Measurements from ENCODE around the gene NRBP1.
A peak's percentile ranks its signal among the peaks of the same experiment; 100 is the strongest.

NRBP1 gene

GRCh38 chr2:27428213-27428977, at the start of gene NRBP1:
Gene NRBP1 (plus strand): TSS chr2:27428631. CDS start chr2:27433274, 4,643 bp downstream.
- DNase-seq (ENCODE audit: low read depth, low spot score) = peak; percentile 64

GRCh38 chr2:27378809-27379290, 49.6 kb upstream of the NRBP1 start:
- DNase-seq (ENCODE audit: low read depth, low spot score) = no peak

- no peak for DNase-seq (ENCODE audit: low read depth, low spot score)
Observed at GRCh38 chr2:27379383-27379835, 49.0 kb upstream of the NRBP1 start.

- no peak for DNase-seq (ENCODE audit: low read depth, low spot score)
Observed at GRCh38 chr2:27379836-27380625, 48.4 kb upstream of the NRBP1 start.

DNA sequence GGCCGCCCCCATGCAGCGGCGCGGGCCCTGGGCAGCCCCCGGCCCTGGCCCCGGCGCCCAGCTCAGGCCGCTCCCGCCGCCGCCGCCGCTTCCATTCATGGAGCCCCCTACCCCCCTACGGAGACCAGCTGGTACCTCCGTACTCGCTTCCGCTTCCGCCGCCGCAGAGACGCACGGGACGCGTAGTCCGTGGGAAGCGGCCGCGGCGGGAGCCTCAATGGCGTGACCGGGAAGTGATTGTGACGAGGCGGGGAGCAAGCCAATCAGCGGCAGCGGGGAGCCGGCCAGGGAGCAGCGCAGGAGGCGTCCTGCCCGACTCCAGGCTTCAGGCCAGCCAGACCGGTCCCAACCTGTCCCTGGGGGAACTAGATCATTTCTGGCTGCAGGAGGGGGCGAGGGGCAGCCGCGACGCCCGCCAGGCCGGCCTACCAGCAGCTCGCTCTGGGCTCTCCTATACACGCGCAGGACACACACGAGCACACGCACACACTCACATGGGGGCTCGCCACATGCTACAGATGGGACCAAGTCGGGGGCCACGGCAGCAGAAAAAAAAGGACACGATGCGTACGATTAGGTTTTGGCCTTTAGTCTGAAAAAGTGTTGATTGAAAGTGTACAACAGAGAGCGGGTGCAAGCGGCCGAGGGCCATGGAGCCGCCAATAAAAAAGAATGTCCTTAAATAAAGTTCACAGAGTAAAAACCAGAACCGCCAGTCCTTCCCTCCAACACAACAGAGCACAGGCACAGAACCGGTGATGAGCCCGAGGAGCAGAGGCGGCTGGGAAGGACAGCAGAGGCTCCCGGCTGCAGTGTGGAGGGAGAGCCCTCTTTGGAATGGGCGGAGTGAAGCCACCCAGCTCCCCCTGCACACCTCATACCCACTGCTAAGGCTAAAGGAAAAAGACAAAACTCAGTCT, 47.5 kb upstream of the NRBP1 start, which contains the start of gene ZNF513:
Gene ZNF513, minus strand, starts transcription at position 109 of the 920 bp plus-strand sequence. CDS start 208 bp downstream, outside the sequence.
- DNase-seq (ENCODE audit: low read depth, low spot score) = peak; percentile 84

GRCh38 chr2:27381577-27382181, 46.8 kb upstream of the NRBP1 start:
- DNase-seq (ENCODE audit: low read depth, low spot score) = no peak

DNA sequence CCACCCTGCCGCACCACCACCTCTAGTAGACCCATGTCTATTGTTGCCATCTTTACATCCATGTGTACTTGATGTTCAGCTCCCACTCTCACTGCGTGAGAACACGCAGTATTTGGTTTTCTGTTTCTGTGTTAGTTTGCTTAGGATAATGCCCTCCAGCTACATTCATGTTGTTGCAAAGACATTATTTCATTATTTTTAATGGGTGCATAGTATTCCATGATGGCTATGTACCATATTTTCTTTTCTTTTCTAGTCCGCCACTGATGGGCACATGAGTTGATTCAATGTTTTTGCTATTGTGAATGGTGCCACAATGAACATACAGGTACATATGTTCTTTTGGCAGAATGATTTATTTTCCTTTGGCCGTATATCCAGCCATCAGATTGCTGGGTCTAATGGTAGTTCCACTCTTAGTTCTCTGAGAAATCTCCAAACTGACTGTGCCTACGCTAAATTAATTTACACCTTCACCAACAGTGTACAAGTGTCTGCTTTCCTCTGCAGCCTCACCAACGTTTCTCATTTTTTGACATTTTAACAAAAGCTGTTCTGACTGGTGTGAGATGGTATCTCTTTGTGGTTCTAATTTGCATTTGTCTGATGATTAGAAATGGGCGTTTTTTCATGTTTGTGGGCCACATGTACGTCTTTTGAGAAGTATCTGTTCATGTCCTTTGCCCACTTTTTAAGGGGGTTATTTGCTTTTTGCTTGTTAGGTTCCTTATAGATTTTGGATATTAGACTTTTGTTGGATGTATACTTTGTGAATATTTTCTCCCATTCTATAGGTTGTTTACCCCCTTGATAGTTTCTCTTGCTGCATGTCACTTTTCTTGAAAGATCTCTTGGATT, 37.4 kb upstream of the NRBP1 start:
- DNase-seq (ENCODE audit: low read depth, low spot score) = no peak

DNA sequence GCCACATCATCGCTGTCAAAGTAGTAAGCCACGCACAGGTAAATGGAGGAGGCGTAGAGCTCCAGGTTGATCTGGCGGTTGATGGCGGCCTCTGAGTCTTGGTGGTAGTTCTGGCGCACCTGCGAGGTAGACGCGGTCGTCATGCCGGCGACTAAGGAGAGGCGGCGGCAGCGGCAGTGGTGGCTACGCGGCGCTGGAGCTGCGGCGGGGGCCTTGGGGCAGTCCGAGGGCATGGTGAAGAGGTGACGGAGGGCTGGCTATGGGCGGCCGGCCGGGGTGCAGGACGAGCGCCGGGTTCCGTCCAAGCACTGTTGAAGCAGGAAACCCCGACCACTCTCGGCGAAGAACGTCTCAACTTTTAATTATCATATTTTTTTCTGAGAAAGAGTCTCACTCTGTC, 35.2 kb upstream of the NRBP1 start:
- no peak for DNase-seq (ENCODE audit: low read depth, low spot score)

DNA sequence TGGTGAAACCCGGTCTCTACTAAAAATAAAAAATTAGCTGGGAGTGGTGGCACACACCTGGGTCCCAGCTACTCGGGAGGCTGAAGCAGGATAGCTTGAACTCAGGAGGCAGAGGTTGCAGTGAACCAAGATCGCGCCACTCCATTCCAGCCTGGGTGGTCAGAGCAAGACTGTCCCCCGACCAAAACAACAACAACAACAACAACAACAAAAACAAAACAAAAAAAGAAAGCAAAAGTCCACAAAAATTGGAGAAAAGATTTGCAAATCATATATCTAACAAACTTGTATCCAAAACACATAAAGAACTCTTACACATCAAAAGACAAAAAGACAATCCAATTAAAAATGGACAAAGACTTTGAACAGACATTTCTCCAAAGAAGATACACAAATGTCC, 29.5 kb upstream of the NRBP1 start:
- DNase-seq (ENCODE audit: low read depth, low spot score) = no peak

- peak; percentile 56 for DNase-seq (ENCODE audit: low read depth, low spot score)
Observed at GRCh38 chr2:27400348-27401135, 27.9 kb upstream of the NRBP1 start.

DNA sequence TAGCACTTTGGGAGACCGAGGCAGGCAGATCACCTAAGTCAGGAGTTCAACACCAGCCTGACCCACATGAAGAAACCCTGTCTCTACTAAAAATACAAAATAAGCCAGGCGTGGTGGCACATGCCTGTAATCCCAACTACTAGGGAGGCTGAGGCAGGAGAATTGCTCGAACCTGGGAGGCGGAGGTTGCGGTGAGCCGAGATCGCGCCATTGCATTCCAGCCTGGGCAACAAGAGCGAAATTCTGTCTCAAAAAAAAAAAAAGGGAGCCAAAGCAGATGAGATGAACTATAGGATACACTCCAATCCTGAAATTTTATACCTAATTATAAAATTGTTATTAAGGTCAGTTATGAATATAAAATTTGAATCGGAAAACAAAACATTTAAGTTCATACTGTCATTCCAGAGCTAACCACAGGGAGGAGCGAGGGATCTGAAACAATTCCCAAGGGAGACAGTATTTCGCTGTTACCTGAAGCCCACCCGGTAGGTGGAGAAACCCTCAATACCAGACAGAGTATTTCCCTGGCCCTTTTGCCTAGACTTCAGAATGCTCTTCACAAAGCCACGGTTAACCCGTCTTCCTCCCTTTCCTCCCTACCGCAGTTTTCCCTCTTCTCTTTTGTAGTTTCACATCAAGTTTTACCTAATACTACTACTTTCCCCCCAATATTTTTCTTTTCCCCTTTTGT, 20.5 kb upstream of the NRBP1 start:
- DNase-seq (ENCODE audit: low read depth, low spot score) = no peak

DNA sequence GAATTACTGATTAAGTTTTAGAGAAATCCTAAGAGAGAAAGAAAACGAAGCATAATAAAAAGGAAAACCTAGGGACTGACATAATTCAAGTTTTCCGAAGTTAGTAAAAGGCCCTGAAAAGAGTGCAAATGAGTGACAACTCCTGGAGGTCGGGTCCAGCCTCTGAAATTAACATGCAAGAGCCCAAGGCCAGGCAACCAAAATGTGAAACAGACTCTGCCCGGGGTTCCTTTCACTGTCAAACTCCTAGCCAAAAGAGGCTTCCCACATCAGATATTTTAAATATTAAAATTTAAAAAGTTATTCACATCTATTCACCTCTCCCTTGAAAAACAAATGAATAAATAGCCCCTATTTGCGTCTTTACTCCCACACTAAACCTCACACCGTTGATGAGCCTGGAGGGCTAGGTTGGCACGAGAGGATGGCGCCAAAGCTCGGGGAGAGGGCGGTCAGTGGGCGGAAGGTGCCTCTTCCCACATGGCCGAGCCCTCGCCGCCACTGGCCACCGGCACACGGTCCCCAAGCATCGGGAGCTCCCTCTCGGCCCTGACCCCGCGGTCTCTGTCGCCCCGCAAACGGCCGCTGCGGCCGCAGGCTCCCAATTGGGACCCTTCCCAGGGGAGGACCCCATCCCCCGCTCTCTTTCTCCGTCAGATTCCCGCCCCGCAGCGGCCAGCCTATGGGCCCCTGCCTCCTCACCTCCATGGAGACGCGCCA, 19.7 kb upstream of the NRBP1 start:
- DNase-seq (ENCODE audit: low read depth, low spot score) = no peak

GRCh38 chr2:27409321-27410073, 18.9 kb upstream of the NRBP1 start, which contains the start of gene PPM1G:
Gene PPM1G (minus strand): TSS chr2:27409591. CDS start chr2:27409422, 169 bp downstream.
- peak; percentile 73 for DNase-seq (ENCODE audit: low read depth, low spot score)

DNA sequence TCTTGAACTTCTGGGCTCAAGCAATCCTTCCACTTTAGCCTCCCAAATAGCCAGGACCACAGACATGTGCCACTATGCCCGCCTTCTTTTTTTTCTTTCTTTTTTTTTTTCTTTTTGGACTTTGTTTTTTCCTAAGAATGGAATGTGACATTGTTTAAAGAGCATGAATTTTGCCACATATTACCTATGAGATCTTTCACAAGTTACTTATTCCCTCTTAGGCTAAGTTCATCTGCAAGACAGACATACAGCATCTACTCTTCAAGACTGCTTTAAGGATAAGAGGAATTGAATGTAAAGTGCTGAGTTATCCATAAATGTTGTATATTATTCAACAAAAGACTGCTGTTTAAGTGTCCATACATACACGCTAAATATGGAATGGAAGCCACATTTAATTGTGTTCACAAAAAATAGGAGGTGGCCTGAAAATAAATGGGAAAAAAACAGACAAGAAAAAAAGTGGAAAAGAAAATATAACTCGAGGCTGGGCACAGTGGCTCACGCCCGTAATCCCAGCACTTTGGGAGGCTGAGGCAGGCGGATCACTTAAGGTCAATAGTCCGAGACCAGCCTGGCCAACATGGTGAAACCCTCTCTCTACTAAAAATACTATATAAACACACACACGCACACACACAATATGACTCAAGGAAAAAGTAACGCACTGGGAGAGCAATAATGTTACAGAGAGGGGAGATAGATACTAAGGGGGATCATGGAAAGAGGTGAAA, 15.8 kb upstream of the NRBP1 start:
- DNase-seq (ENCODE audit: low read depth, low spot score) = no peak

DNA sequence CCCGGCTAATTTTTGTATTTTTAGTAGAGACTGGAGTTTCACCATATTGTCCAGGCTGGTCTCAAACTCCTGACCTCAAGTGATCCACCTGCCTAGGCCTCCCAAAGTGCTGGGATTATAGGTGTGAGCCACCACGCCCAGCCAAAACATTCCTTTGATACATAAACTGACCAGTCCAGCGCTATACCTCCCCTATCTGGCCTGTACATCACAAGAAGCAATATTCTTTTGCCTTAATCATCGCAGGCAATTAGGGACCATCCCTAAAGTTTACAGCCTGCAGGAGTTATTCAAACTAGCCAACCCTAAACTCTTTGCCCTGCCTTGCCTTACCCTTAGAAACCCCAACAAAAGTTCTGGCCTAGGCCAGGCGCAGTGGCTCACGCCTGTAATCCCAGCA, 12.3 kb upstream of the NRBP1 start:
- DNase-seq (ENCODE audit: low read depth, low spot score) = no peak

GRCh38 chr2:27420996-27421395, 7.4 kb upstream of the NRBP1 start:
- no peak for DNase-seq (ENCODE audit: low read depth, low spot score)

All from brain pericyte (primary cell).